ACHN (cell line): ENCODE results near the gene CCT3.

ENCODE experiments used
- DNase-seq: peaks from one replicate; pipeline ENCODE4 v3.0.0-alpha.2; 2015
- in situ Hi-C: cut with HindIII; loops from 2 replicates; pipeline ENCODE4 v1.10.0; 2017; ENCODE audit warnings: low sequenced_read_pairs, low pct_ligation_motif_present, low pct_unique_long_range_greater_than_20kb

The CCT3 gene

DNA sequence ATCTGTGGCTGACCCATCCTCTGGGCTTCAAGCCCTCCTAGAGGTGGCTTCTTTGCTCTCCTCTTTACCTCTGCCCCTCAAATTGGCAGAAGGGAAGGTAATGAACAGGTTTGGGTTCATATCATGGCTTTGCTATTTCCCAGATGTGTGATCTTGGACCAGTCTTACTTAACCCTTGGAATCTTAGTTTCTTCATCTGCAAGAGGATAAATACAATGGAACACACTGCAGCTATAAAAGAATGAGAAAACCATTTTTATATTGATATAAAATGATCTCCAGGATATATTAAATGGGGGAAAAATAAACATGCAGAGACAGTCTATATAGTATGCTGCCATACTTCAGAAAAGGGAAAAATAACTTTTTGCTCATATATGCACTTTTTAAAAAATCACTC lies 48.2 kb downstream of the CCT3 start:
- no peak for DNase-seq
- in situ Hi-C loops, result no loop called here

DNA sequence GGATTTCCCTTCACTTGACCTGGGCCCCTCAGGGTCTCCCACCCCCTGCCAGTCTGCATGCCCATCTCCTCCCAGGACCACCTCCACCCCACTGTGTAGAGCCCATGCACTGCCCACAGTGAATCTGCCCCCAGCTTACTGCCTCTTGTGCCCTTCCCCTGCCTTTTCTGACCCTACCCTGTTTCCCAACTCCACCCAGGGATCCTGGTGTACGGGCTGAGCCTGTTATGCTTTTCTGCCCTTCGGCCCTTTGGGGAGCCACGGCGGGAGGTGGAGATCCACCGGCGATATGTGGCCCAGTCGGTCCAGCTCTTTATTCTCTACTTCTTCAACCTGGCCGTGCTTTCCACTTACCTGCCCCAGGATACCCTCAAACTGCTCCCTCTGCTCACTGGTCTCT lies 52.0 kb downstream of the CCT3 start:
- DNase-seq, result no peak
- in situ Hi-C loops, result no loop called here

DNA sequence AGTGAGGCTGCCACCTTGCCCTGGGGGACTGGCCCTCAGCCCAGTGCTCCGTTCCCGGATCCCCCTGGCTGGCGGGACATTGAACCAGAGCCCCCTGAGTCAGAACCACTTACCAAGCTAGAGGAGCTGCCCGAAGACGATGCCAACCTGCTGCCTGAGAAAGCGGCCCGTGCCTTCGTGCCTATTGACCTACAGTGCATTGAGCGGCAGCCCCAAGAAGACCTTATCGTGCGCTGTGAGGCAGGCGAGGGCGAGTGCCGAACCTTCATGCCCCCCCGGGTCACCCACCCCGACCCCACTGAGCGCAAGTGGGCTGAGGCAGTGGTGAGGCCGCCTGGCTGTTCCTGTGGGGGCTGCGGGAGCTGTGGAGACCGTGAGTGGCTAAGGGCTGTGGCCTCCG lies 52.7 kb downstream of the CCT3 start:
- in situ Hi-C loops, result no loop called here
- no peak for DNase-seq

DNA sequence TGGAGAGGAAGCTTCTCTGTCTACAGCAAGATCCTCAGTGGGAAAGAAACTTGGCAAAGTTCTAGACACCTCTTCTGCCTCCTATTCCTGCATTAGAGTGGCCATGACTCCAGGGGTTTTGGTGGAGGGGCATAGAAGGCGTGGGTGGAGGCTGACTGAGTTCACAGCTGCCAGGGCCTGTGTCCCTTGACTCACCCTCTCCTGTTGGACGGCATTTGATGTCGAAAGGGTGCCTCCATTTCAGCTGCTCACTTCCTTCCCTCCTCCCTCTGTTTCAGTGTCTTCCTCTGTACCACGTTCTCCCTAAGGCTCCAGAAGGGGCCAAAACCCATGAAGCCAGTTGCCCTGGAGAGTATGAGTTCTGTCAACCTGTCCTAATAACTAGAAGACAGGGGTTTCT lies 53.3 kb downstream of the CCT3 start:
- no peak for DNase-seq
- in situ Hi-C loops, result no loop called here

DNA sequence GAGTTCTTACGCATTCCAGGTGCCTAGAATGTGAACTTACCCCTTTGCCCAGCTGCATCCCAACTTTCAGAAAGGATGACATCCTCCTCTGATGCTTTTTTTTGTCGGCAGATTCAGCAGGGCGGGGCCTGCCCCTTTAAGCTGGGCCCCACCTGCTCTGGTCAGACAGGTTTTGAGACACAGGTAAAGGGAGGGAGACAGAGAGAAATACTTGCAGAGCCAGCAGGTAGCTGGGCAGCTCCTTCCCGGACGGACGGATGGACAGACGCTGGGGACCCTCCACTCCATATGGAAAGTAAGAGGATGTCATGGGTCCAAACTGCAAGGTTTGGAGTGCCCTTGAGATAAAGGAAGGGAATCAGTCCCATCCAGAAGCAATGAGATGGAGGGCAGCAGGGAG lies 54.0 kb downstream of the CCT3 start, which contains the start of gene TMEM79:
Gene TMEM79 (plus strand): TSS at position 214 of the 400 bp plus-strand sequence. CDS start 902 bp downstream, outside the sequence.
- in situ Hi-C loops, result no loop called here
- no peak for DNase-seq

DNA sequence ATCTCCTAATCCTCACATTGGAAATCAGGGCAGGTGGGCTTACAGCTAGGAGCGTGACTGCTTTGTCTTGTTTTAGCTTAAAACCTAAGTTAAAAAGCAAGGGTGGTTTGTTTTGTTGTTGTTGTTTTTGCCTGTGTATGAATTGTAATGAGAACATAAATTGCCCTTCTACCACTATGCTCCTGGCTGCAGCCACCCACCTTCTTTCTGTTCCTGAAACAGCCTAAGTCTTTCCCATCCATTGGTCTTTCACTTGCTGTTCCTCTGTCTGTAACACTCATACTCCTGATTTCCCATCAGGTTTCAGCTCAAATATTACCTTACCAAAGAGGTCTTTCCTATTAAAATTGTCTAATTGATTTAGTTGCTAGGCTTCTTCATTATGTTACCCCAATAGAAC lies 54.6 kb downstream of the CCT3 start:
- in situ Hi-C loops, result no loop called here
- no peak for DNase-seq

DNA sequence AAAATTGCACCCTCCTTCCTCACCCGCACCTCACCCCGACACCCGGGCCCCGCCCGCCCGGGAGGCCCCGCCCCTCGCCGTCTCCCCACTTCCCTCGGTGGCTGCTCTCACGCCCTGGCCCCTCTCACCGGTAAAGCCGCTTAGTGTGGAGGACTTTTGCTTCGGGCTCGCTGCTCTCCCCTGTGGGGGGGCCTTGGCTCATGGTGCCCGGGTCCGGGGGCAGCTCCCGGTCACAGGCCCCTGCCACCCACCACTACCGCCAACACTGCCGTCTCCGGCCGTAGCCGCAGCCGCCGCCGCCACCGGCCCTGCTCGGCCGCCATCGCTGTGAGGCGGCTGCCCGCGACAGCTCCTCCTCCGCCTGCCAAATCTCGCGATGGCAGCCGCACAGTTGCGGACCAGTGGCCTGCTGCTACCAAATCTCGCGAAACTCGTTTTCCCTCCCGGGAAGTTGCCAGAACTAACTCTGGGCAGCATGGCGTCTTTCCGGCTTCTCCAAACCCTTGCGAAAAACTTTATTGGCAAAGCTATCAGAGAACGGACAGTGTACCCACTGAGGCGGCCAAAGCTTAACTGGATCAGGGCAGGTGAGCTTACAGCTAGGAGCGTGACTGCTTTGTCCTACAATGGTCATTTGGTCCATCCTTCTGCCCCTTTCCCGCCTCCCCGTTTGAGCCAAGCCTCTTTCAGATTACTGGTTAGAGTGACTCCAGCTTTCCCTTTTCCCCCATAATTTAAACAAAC lies 55.4 kb downstream of the CCT3 start, which contains the start of gene SMG5:
Gene SMG5 (minus strand): TSS at position 347 of the 744 bp plus-strand sequence. CDS start 145 bp downstream, at position 202.
- peak; percentile 99 for DNase-seq
- in situ Hi-C loops, result no loop called here

DNA sequence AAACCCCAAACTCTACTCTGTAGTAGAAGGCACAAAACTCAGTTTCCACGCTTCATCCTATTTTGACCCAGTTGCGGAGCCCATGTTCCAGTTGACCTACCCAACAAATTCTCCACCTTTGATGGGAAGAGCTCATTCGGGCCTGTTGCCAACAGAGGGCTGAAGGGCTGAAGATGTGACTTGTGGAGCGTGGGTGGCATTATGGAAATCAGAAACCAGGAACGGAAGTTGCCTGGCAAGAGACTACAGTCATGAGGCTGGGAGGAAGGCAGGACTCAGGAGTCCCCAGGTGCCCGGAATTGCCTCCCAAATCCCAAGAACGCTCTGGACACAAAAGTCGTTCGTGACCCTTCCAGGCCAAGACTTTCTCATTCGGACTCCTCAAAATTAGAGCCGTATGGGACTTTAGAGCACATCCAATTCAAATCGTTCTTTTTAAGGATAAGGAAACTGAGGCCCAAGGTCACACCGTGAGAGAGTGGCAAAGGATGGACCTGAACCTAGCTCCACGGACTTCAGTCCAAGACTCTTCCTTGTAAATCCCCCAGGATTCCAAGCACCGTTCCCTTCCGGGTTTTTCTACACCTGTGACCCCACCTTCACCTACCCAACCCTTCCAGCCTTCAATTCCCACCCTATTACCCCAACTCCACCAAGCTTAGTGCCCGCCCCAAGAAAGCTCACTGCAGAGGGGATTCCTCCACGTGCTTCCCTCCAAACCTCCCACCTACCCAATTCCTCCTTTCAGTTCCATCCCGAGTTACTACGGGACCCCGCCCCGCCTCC lies 56.2 kb downstream of the CCT3 start:
- in situ Hi-C loops, result no loop called here
- peak; percentile 50 for DNase-seq

DNA sequence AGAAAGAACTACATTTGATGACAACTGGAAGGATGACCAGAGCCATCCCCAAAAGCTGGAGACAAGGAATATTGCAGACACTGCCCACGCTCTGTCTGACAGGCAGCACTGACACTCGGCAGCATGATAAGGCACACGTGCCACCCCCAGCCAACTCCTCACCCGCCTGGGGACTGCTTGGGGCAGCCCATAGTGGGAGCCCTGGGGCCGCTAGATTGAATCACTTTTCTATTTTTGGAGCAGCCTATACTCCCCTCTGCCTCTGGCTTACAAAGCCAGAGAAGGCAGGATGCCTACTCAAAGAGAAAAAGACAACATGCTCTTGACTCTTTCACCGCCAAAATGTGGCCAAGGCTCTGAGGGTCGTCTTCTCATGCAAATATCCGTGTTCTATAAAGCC lies 56.8 kb downstream of the CCT3 start:
- in situ Hi-C loops, result no loop called here
- peak; percentile 28 for DNase-seq

DNA sequence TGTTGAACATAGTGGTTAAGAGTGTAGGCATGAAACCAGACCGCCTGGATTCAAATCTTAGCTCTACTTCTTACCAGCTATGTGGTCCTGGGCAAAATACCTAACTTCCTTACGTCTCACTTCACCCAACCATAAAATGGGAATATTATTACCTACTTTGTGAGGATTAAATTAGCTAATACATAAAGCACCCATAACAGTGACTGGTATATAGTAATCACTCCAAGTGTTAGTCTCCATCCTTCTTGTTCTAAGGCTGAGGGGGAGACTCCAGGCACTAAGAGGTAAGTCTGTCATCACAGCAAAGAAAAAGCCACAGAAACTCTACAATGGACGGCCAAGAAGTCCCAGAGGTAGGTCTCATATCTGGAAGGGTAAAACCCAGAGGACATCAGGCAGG lies 58.3 kb downstream of the CCT3 start:
- DNase-seq, result no peak
- in situ Hi-C loops, result no loop called here

DNA sequence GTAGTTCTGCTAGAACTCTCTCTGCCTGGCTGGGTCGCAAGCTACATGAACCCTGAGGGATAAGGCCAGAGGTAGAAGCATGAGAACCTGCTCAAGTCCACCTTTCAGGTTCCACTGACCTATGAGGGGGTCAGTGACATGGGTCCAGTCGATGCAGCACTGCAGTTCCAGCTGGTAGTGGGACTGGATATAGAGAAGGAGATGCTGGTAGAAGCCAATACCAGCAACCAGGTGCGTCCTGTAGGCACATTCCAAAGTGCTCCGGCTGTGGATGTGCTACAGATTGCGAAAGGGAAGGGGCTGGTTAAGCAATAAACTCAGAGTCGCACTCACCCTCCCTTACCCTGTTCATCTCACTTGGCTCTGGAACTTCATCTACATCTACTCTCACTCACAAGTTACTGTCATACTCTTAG lies 61.1 kb downstream of the CCT3 start:
- DNase-seq, result no peak
- in situ Hi-C loops, result no loop called here

DNA sequence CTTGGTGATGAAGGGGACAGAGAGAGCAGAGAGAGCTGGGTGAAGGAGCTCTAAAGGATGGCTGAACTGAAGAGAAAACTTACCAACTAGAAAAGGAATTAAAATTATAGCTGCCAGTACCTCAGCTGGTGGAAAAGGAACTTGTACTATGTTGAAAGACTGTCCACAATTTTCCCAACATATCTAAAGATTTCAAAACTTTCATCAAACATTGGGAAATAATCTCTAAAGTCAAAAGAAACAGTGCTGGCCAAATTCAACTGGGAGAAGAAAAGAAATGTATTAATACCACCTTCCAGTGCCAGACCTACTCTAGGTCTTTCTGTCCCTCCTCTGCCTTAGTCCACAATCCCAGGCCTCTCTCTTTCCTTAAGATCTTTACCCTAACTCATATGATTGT lies 61.6 kb downstream of the CCT3 start:
- DNase-seq, result no peak
- in situ Hi-C loops, result no loop called here

DNA sequence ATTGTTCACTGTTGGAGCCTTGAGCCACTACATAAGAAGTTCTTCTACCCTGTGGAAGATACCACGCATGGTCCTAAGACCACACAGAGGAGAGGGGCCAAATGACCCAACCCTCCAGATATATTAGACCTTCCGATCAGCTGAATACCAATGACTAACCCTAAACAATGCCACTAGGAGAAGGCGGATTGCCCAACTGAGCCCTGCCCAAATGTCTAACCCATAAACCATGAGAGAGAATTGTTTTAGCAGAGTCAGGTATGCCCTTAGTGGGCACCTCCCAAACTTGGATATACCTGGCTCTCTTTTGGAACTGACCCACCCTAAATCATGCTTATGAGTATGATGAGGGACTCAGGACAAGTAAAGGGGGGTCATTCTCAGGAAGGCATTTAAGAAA lies 67.8 kb downstream of the CCT3 start:
- in situ Hi-C loops, result no loop called here
- no peak for DNase-seq

DNA sequence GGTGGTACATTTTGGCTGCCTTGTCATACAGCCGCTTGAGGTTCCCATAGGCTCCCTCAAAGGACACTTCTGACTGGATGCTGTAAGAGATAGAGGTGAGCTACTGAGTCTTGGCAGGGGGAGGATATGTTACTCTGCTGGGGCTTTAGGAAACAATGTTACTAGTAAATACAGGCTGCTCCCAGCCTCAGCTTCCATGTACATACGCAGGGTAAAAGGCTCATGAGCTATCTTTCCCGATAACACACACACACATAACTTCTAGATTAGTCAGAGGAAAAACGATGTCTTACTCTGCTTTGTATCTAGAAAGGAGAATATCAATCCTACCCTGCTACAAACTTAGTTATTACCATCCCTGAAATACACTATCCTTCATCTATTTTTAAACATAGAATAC lies 69.8 kb downstream of the CCT3 start:
- in situ Hi-C loops, result no loop called here
- no peak for DNase-seq

DNA sequence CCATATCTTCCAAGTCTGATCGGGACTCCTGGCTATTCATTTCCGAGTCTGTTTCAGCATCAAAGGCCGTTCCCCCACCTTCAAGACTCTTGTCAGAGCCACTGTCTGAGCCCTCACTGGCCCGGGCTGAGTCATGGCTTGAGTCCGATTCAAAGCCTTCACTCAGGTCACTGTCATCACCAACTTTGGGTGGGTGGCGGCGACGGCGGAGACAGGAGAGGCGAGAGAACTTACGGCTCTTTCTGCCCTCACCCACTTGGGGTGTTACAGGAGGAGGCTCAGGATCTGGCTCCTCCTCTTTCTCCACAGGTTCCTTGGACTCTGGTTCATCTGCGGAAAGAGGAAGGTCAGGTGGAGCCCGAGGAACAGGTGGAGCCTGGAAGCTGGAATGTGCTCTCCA lies 72.0 kb downstream of the CCT3 start:
- in situ Hi-C loops, result no loop called here

DNA sequence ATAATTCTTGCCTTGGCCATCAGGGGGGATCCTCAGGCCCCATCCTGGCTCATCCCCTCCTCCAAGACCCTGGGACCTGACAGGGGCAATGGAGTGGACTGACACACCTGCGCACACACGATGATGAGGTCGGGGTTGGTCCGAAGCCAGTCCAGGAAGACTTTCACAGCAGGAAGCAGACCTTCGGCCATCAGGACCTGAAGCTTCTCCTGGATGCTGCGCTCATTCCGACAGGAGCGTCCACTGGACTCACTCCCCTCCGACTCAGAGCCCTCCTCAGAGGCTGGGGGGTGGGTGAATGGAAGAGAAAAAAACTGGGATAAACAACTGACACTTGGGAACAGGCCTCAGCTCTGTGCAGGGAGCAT lies 74.8 kb downstream of the CCT3 start:
- DNase-seq, result no peak
- in situ Hi-C loops, result no loop called here

More for the DNA sequence above, 72.0 kb downstream of the CCT3 start:
- DNase-seq, result no peak

DNA sequence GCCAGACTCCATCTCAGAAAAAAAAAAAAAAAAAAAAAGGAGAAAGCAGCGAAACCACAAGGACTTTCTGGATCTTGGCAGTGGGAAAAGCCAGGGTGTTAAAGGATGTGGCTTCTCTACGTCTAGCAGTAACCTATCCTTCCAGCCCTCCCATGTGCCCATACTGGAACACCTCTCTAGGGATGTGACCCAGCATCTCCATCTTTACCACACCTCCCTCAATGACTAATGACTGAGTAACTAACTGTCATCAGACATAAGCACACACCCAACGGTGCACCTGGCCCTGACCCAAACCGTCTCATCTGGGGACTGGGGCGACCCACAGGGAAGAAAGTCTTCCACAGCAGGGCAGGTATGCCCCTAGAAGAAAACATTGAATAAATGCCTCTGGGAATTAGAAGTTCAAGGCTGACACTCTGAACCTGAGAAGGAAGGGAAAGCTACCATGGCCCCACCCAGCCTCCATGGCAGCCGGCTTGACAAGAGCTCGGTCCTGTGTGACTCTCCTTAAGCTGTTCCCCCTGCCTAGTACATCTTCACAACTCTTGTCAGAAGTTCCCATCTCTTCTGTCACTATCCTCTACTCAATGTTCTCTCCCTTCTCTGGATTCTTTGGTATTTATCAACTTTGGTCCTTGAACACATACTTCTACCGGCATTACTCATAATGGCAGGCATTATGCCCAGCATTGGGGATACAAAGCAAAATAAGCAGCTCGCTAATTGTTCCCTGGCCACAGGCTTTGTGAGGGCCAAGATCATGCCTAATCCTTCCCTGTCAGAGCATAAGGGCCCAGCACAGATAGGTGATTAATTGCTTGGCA lies 75.4 kb downstream of the CCT3 start:
- in situ Hi-C loops, result no loop called here
- DNase-seq, result peak; percentile 28

DNA sequence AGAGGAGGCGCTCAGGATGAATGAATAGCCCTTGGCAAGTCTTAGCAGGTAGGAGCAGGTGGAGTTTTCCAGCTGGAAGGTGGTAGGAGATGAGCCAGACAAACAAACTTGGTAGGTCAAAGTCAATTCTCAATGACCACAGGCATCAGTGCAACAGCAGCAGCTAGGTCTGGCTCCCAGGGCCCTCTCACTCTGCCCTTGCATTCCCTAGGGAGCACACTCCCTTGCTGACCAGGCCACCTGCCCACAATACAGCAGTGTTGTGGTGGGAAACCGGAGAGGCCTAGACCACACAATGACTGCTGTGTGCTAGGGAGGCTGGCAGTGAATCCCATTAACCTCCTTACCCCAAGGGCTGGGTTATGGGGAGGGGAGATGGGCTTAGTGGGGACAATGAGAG lies 77.2 kb downstream of the CCT3 start:
- in situ Hi-C loops, result no loop called here
- DNase-seq, result no peak

DNA sequence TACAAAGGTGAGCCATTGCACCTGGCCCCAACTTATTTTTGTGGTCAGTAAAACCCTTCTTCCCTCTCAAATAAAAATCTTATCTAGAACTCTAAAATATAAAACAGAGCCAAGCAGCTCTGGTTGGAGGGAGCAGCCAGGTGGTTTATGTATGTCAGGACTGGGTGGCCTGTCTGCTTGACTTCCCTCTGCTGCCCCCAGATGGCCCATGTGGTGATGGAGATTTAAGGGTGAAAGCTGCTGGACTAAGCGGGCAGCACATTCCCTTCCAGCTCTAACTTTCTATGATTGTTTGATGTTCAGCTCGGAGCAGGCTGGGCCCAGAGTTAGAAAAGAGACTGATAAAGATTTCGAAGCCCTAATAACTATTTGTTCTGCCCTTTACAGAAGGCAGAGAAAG lies 78.3 kb downstream of the CCT3 start:
- in situ Hi-C loops, result no loop called here
- DNase-seq, result peak; percentile 33
